AG08396 (cell line): ENCODE results near the gene GLIS2.

Experiments
- DNase-seq: peaks from one replicate; pipeline ENCODE4 v3.0.0; 2012; ENCODE audit warnings: low spot score, mixed read lengths

The GLIS2 gene

DNA sequence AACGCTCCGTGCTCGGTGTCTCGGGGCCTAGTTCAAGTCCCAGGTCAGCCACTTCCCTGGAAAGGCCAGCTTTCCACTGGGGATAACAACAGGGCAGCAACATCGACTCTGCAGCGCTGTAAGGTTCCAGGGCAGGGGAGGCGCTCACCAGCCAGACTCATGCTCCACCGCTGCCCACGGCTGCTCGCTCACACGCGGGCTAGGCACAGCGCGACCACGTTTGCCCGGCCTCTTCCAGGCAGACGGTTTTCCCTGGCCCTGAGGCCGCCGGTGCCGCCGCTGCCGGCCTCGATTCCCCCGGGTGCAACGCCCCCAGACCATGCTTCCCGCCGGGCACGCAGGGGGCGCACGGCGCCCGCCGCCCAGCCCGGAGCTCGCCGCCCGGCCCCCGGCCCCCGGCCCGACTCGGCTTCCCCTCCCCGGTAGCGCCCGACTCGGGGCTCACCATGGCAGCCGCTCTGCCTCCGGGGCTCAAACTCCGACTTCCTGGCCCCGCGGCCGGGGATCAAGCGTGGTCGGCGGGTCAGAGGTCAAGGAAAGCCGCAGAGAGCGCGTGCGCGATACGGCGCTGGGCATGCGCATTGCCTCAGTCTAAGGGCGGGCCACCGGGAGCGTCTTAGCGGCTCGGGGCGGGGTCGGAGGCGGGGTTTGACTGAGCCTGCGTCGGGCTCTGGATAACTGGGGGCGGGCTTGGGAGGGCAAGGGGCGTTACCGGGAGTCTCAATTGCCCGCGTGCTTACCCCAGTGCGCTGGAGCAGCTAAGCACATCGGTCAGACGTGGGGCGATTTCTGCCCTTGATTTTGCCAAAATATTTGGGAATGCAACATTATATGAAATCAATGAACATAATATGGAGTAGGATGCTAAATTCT lies 35.2 kb downstream of the GLIS2 start, which contains the start of gene PAM16:
Gene PAM16 (minus strand): TSS at position 535 of the 873 bp plus-strand sequence. CDS start 87 bp downstream, at position 448.
- DNase-seq: peak; percentile 98

DNA sequence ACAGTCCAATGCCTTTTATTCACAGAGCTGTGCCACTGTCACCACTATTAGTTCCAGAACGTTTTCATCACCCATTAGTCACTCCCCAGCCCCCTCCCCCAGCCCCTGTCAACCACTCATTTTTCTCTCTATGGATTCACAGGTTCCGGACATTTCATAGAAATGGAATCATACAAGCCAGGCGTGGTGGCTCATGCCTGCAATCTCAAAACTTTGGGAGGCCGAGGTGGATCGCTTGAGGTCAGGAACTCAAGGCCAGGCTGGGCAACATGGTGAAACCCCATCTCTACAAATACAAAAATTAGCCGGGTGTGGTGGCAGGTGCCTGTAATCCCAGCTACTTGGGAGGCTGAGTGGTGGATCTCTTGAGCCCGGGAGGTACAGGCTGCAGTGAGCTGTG lies 36.0 kb downstream of the GLIS2 start:
- peak; percentile 54 for DNase-seq

DNA sequence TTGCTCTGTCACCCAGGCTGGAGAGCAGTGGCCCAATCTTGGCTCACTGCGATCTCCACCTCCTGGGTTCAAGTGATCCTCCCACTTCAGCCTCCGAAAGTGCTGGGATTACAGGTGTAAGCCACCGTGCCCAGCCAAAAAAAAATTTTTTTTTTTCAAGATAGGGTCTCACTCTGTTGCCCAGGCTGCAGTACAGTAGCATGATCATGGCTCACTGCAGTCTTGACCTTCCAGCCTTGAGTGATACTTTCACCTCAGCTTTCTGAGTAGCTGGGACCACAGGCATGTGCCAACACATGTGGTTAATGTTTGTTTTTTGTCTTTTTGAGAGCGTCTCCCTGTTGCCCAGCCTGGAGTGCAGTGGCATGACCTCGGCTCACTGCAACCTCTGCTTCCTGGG lies 37.0 kb downstream of the GLIS2 start:
- no peak for DNase-seq

DNA sequence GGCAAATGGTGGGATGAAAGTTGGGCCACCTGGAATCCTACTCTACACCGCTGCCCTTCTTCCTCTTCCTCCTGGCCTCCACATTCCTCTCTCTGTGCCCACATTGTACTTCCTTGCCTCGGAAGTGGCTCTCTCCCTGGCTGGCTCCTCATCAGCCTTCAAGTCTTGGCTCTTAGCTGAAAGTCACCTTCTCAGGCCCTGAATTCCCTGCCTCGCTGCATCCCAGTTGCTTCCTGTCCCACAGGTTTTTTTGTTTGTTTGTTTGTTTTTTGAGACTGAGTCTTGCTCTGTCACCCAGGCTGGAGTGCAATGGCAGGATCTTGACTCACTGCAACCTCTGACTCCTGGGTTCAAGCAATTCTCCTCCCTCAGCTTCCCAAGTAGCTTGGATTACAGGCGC lies 37.8 kb downstream of the GLIS2 start:
- no peak for DNase-seq

DNA sequence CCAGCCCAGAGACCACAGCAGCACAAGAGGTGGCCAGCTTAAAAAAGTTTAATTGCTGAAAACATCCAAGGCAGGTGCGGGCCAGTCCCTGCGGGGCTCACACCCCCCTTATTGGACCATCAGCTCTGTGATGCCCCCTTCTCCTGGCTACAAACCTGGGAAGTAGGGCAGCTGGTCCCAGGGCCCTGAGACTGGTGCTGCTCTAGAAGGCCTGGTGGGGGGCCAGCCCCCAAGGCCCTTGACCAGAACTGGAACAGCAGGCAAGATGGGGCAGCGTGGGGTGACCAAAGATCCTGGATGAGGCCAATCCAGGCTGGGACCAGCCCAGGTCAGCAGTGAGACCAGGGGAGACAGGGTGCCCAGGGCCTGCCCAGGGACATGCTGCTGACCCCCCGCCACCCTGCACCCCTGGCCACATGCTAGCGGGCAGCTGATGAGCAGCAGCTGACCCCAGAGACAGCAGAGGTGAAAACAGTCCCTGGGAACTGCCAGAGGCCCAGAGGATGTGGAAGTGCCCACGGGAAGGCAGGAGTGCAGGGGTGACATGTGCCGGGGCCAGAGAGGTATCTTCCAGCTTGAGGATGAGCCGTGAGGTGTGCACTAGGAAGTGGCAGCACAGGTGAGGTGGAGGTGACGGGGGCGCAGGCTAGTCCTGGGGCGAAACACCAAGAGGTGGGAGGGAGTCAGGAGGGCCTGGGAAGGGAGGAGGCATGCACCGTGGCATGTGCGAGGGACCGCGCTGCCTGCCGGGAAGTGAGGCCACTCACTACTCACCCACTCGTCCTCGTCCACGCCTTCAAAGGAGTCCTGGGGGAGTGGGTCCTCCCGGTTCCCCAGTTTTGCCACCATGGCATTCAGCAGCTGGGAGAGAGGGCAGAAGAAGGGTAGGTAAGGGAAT lies 38.9 kb downstream of the GLIS2 start:
- DNase-seq: no peak

DNA sequence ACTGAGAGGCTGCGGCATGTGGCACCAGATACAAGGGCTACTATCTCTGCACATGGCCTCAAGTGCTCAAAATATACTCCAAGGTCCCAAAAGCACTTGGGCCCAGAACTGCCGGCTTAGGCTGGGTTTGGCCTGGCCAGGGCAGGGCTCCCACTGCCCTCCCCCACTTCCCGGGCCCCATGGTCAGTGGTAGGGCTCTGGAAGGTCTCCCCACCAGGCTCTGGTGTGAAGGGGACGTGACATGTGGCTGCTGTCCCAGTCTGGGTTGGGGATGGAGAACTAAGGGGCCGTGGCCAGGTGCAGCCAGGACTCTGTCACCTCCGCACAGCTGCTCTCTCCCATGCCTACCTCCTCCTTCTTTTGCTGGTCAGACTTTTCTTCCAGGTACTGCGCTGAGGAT lies 41.0 kb downstream of the GLIS2 start:
- no peak for DNase-seq

DNA sequence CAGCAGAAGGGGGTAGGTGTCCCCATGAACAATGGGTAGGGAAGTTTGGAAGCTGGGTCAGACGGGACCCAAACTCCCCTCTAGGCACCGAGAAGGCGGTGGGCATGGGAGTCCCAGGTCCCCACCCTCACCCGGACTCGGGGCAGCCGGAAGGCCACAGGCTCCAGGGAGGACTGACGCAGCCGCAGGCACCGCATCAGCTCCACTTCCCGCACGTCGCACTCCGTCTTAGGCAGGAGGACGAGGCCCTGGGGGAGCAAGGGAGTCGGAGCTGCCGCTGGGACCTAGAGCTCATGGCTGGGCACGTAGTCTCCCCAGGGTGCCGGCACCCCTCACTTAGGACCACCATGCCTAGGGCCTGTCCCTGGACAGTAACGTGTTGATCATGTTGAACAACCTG lies 42.4 kb downstream of the GLIS2 start:
- DNase-seq: no peak

DNA sequence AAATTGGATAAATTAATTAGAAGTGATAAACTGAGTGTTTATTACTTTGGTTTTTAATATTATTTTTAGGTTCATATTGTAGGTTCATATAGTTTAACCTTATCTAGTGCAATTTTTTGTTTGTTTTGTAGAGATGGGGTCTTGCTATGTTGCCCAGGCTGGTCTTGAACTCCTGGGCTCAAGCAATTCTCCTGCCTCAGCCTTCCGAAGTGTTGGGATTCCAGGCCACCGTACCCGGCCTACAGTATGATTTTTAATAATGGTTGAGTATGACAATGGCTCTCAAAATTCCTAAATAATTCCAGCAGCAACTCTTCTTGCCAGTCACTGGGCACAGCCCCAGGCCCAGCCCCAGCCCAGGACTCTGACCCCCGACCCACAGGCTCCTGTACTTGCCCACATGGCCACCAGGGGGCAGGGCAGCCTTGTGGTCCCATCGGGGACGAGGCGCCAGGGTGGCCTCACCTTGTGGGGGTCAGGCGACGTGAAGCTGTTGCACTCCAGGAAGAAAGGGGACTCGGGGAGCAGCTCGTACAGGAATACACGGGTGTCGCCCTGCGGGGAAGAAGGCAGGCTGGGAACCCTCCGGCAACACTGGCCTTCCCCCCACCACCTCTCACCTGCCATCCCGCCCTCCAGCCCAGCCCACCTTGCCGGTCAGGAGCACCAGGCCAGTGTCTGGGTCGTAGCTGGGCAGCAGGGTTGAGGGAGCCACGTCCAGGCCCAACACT lies 43.1 kb downstream of the GLIS2 start:
- DNase-seq: peak; percentile 75

DNA sequence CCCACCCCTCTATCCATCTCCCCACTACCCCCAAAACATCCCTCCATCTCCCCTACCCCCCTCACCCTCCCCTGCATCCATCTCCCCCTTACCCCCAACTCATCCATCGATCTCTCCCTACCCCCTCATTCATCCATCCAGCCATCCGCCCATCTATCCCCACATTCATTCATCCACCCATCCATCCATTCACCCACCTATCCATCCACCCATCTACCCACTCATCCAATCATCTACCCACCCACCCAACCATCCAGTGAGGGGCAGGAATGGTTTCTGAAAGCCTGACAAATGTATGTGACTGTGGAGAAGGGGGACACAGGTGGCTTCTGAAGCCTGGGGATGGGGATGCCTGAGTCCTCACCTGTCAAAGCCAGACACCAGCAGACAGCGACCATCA lies 44.0 kb downstream of the GLIS2 start:
- DNase-seq: no peak

DNA sequence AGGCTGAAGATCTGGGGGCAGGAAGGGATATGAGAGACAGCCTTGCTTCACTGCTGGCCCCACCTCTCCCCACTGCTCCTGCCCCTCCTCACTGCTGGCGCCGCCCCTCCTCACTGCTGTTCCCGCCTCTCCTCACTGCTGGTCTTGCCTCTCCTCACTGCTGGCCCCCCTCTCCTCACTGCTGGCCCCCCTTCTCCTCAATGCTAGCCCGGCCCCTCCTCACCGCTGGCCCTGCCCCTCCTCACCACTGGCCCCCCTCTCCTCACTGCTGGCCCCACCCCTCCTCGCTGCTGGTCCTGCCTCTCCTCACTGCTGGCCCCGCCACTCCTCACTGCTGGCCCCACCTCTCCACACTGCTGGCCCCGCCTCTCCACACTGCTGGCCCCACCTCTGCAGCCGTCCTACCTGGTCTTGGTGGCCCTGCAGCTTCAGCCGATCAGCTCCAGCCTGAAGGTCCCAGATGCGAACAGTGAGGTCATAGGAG lies 44.7 kb downstream of the GLIS2 start:
- no peak for DNase-seq

DNA sequence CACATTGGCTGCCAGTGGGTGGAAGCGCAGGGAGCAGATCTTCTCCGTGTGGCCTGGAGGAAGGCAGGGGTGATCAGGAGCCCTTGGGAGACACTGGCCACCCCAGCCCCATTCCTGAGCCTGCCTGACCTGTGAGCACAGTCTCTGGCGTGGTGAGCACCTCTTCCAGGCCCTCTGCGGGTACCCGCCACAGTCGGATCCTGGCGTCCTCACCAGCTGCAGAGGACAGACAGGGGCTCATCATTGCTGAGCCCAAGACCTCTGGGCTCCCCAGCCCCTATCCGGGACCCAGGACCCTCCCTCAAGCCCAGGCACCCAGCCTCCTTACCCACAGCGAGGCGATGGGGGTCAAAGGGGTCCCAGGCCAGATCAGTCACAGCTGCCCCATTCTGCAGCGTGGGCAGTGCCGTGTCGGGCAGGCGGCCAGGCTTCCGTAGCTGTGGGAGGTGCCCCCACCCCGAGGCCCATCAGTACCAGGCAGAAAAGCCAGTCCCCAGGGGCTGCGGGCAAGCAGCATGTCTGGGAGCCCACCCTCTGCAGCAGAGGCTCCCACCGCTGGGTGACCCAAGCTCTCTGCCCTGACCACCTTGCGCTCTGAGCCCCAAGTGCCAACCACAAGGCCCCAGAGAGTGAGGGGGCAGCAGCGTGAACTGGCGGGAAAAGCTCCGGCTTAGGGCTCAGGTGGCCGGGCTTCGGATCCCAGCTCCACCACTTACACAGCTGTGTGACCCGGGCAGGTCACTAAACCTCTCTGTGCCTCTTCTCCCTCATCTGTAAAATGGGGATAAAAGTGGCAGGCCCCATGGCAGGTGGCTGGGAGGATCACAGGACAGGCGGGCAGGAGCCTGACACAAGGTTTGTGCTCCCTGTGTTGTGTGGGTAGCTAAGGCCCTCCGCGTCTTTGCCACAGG lies 45.4 kb downstream of the GLIS2 start:
- DNase-seq: no peak

DNA sequence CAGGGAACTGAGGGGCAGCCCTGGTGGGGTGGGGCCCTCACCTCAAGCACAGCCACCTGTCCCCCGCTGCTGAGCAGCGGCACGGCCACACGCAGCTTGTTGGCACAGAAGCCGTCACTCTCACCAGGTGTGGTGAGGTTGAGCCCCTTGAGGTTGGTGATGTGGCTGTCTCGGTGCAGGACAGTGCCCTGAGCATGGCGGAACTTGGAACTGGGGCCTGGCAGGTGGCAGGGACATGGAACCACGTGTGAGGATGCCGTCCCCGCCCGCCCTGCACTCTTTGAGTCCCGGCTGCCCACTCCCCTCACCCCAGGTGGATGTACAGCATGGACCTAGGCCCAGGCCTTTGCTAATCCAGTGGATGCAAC lies 46.1 kb downstream of the GLIS2 start:
- DNase-seq: no peak

DNA sequence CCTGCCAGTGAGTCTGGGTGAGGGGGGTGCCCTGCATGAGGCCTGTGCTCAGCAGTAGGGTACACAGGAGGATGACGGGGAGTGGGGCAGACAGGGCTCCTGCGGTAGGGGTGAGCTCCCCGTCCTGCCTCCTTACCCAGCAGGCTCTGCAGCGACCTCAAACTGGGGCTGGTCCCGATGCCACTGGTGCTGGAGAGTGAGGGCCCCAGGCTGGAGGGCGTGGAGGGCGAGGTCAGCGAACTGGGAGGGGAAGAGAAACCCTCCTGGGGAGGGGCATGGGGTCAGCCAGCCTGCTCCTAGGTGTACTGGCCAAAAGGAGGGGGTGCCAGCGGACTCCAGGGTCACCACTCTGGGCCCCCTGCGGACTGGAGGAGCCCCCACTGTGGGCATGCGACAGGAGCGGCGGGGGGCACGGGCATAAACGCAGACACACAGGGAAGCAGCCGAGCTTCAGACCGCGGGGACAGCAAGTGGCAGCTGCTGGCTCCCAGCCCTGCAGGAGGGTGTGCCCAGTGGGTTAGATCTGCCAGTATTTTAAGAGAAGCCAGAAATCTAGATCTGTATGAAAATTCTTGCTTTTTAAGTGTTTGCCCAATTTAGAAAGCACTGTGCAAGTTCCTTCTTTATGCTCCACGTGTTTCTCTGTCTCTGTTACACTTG lies 46.7 kb downstream of the GLIS2 start:
- no peak for DNase-seq

DNA sequence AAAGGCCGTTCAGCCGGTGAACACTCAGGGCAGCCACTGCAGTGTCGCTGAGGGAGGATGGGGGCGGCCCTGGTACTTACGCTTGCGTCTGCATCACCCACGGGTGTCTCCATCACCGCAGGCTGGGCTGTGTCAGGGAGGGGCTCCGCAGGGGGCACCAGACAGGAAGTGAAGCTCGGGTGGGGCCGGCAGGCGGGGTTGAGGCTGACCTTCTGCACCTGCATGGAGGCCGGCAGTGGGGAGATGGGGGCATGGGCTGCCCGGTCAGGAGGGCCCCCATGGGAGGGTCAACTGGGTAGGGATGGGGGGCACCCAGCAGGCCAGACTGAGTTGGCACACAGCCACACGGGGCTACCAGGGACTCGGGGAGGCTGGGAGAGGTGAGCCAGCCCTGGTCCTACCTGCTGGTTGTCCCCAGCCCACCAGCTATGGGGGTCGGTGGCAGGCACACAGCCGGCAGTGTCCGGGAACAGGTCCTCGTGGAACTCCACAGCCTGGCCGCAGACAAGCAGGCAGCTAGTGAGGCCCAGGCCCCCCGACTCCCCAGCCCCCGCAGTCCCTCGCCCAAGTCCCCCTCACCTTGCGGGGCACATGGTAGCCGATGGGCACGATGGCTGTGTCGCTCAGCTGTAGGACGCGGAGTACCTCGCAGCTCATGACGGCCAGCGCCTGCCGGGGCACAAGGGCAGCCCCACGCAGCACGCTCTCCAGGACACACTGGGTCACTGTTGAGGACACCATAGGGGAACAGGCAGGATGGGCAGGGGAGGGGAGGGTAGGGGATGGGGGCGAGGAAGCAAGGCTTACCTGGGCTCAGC lies 48.5 kb downstream of the GLIS2 start:
- DNase-seq: no peak

DNA sequence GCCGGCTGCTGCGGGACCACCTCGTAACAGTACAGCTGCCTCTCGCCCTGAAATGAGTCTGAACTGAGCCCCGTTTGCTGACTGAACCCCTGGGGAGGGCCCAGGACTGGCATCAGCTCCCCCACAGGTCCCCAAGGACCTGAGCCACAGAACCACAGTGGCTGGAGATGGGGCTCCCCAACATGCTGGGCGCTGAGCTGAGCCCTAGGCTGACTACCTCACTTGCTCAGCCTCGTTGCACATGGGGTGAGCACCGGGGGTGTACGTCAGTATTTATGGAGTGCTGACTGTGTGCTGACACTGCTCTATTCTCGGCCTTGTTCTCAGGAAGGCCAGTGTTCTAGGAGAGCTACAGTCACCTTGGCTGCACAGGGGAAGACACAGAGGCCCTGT lies 49.1 kb downstream of the GLIS2 start:
- no peak for DNase-seq

DNA sequence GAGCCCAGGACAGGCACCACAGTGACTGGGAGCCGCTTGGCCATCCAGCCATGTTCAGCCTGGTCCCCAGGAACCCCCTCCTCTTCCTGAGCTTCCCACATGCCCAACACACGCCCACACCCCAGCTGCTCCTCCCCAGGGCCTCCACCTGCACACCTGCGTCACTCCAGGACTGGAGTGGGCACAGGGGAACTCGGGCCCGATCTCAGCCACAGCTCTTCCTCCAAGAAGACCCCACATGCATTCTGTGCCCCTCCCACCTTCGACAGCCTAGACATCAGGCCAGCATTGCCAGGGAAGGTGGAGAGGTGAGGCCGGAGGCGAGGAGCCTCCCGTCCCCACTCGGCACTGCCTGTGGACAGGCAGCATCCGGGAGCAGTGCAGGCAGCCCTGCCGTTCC lies 49.7 kb downstream of the GLIS2 start:
- DNase-seq: no peak

DNA sequence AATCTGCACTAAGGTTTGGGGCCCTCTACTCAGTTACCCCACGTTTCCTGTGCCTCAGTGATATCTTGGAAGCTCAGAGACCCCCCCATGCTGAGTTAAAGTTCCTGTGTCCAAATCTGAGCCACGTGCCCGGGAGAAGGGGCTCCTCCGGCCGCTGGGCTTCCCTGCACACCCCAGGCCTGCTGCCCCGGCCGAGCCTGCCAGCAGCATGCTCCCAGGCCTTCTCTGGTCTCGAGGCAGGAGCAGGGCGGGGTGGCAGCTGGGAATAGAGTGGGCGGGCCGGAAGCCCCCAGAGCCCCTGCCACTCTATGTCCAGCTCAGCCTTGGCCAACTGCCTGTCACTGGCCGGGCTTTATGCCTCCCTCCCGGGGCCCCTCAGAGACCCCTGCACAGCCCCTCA lies 50.1 kb downstream of the GLIS2 start:
- DNase-seq: no peak

DNA sequence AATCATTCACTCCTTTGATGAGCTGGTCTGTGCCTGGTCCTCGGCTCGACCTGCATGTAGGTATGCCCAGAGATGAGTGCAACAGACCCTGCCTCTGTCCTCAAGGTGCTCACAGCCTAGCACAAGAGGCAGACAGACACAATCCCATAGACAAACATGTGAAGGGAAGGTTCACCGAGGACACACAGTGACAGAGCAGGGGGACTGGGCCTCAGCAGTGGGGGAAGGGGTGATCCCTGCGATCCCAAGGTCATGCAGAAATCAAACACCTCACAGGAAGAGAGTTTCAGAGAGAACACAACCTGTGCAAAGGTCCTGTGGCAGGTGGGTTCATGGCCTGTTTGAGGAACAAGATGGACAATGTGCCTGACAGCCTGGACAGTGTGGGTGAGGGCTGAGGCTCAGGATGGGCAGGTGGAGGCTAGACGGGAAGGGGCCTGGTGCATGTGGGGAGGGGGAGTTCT lies 51.6 kb downstream of the GLIS2 start:
- DNase-seq: no peak

DNA sequence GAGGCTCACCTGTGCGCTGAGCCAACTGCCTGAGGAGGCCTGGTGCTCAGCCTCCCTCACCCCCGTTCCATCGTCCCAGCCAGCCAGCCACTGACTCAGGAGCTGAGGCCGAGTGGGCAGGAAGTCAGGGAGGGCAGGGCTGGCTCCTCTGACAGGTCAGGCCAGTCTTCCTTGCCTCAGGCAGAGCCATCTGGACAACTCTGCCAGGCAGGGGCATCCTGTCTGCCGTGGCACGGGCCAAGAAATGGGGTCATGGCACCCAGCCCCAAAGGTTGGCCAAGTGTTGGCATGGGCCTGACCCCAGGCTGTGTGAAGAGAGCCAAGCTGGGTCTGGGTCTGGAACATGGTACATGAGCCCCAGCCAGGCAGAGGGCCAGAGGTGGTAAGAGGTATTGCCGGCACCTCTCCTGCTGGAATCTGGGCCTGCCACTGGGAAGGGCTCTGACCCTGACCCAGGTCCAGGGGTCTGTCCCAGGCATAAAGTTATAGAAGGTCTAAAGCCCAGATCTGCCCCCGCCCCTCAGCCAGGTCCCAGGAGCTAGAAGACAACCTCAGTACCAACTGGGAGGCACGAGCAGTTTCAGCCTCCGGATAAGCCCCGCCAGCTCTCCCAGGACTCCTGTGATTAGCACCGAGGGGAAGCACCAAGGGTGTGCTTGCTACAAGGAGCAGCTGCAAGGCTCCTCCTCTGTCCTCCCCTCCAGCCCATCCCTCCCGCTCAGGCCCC lies 53.3 kb downstream of the GLIS2 start:
- DNase-seq: no peak
